GM06990 (cell line): ENCODE results near the gene SLAMF8.
A peak's percentile ranks its signal among the peaks of the same experiment; 100 is the strongest.

Experiments used
- DNase-seq: peaks from one replicate; pipeline ENCODE4 v3.0.0-alpha.2; 2011; ENCODE audit not compliant: insufficient read length; ENCODE audit errors: extremely low read depth
- H3K27me3 ChIP-seq: replicated peaks from 2 replicates; pipeline ENCODE4 v1.6.0; 2011; ENCODE audit warnings: low read length; ENCODE audit not compliant: control insufficient read depth, insufficient read depth
- H3K36me3 ChIP-seq: 2 replicates; pipeline ENCODE4 v1.5.1; 2011; ENCODE audit warnings: low read length; ENCODE audit not compliant: control insufficient read depth, insufficient read depth
- H3K4me3 ChIP-seq: replicated peaks from 2 replicates; pipeline ENCODE4 v1.5.1; 2011; ENCODE audit warnings: low read depth, mild to moderate bottlenecking, control low read depth, low read length
- TF ChIP-seq, protein P1 (sequence below): IDR thresholded peaks from 2 replicates; pipeline ENCODE4 v1.5.1; 2011; ENCODE audit warnings: low read length, control low read depth, mild to moderate bottlenecking, inconsistent platforms; ENCODE audit not compliant: insufficient read depth, poor library complexity, severe bottlenecking

Gene SLAMF8

DNA sequence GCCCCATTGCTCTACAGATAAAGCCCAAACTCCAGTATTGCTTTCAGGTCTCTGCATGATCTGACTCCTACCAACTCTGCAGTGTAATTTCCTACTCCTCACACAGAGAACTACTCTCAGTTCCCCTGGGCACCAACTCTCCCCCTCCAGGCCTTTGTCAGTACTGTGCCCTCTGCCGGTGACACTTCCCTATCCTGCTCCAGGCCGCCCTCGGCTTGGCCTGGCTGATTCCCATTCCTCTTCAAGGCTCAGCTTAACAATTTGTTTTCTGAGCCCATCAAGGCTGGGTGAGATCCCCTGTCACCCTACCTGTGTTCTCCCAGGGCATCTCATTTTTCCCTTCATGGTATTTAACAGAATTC, 2.6 kb downstream of the SLAMF8 start:
- H3K36me3 ChIP-seq: no peaks in the 10 kb centered on the region
- H3K4me3 ChIP-seq: no peak overlapping the region
- H3K27me3 ChIP-seq: no peaks in the 10 kb centered on the region; the same call in 1 of the 2 replicates
- DNase-seq: no peak
- TF ChIP-seq, protein P1, sequence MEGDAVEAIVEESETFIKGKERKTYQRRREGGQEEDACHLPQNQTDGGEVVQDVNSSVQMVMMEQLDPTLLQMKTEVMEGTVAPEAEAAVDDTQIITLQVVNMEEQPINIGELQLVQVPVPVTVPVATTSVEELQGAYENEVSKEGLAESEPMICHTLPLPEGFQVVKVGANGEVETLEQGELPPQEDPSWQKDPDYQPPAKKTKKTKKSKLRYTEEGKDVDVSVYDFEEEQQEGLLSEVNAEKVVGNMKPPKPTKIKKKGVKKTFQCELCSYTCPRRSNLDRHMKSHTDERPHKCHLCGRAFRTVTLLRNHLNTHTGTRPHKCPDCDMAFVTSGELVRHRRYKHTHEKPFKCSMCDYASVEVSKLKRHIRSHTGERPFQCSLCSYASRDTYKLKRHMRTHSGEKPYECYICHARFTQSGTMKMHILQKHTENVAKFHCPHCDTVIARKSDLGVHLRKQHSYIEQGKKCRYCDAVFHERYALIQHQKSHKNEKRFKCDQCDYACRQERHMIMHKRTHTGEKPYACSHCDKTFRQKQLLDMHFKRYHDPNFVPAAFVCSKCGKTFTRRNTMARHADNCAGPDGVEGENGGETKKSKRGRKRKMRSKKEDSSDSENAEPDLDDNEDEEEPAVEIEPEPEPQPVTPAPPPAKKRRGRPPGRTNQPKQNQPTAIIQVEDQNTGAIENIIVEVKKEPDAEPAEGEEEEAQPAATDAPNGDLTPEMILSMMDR: peak; percentile 72

DNA sequence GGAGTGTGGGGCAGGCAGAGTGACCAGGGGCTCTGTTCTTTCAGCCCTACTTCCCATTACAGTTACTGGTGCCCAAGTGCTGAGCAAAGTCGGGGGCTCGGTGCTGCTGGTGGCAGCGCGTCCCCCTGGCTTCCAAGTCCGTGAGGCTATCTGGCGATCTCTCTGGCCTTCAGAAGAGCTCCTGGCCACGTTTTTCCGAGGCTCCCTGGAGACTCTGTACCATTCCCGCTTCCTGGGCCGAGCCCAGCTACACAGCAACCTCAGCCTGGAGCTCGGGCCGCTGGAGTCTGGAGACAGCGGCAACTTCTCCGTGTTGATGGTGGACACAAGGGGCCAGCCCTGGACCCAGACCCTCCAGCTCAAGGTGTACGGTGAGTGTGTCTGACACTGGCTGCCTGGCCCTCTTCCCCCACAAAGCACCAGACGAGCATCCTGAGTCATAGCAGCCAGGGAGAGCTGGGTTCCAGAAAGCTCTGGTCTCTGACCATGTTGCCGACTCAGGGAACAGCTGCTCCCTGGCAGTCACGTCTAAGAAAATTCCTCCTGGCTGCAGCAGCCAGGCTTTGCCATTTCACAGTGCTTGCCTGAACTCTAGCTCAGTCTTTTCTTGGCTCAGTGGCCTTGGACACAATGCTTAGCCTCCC, 3.3 kb downstream of the SLAMF8 start:
- H3K27me3 ChIP-seq: no peaks in the 10 kb centered on the region
- no peak for DNase-seq
- no peak overlapping the region for H3K4me3 ChIP-seq
- no peaks in the 10 kb centered on the region for H3K36me3 ChIP-seq
- TF ChIP-seq, protein P1: no peak

- TF ChIP-seq, protein P1: no peak
- no peak overlapping the region for H3K4me3 ChIP-seq
- H3K36me3 ChIP-seq: no peaks in the 10 kb centered on the region
- no peak for DNase-seq
- H3K27me3 ChIP-seq: no peaks in the 10 kb centered on the region
These were observed 4.0 kb downstream of the SLAMF8 start for GRCh38 chr1:159830722-159831121.

GRCh38 chr1:159831412-159832141, 4.9 kb downstream of the SLAMF8 start:
- no peak overlapping the region for H3K4me3 ChIP-seq
- H3K36me3 ChIP-seq: no peaks in the 10 kb centered on the region
- no peak for DNase-seq
- TF ChIP-seq, protein P1: no peak
- H3K27me3 ChIP-seq: no peaks in the 10 kb centered on the region

DNA sequence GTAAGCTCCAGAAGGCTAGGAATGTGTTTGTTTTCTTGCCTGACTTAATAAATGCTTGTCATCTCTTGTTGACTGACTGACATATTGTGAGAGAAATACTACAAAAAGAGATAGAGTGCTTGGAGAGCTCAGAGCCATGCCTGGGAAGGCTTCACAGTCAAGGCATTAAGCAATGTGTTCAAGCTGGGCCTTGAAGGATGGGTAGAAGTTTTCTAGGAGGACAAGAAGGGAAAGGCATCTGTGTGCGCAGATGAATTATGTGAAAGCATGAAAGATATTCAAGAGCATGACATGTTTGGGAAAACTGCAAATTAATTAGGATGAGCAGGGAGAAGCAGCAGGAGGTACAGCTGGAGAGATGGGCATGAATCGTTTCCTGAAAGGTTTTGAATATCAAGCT, 5.6 kb downstream of the SLAMF8 start:
- Histone ChIP-seq H3K4me3 (no peak overlapping the region), H3K36me3 (no peaks in the 10 kb centered on the region), H3K27me3 (no peaks in the 10 kb centered on the region)
- no peak for DNase-seq
- TF ChIP-seq, protein P1: no peak
